Stimulated activated CD8-positive, alpha-beta memory T cell treated with anti-CD3 and anti-CD28 coated beads, Interleukin-15, amount 100 ng/mL, for 48 hours (primary cell): ENCODE data around the gene NSL1.

Experiments used
- DNase-seq, 2 donors: peaks; one replicate each; pipeline ENCODE4 v3.0.0-alpha.2; 2020; ENCODE audit warnings: low read depth in 2 of 2

The NSL1 gene

GRCh38 chr1:212685429-212685828 is 106.1 kb downstream of the NSL1 start:
- no peak for DNase-seq

- DNase-seq, result no peak
Observed at GRCh38 chr1:212684521-212685090, 107.0 kb downstream of the NSL1 start.

- no peak for DNase-seq
Observed at GRCh38 chr1:212684076-212684475, 107.5 kb downstream of the NSL1 start.

- peak; percentile 76 to 78 for DNase-seq
Observed at GRCh38 chr1:212683357-212683722, 108.2 kb downstream of the NSL1 start.

GRCh38 chr1:212680680-212681389 is 110.7 kb downstream of the NSL1 start:
- DNase-seq, result no peak

GRCh38 chr1:212678456-212679410 is 112.8 kb downstream of the NSL1 start:
- no peak for DNase-seq

- no peak for DNase-seq
Observed at GRCh38 chr1:212677573-212677972, 114.0 kb downstream of the NSL1 start.

- no peak for DNase-seq
Observed at GRCh38 chr1:212677136-212677535, 114.4 kb downstream of the NSL1 start.
